HFFc6 (cell line): ENCODE measurements around the gene EQTN. TPM values are rescaled to one million over a fixed set of nuclear protein-coding genes. Genes with fewer than 3 reads are reported as not detected.

Source experiments
- DNase-seq: peaks from one replicate; pipeline ENCODE4 v3.0.0-alpha.2; 2018
- H3K27ac Mint-ChIP-seq: 2 replicates; pipeline ENCODE4 v1.8.0; 2020; ENCODE audit warnings: mild to moderate bottlenecking, mixed read lengths
- H3K27me3 Mint-ChIP-seq: 2 replicates; pipeline ENCODE4 v1.8.0; 2021; ENCODE audit warnings: mild to moderate bottlenecking, moderate library complexity, mixed read lengths; ENCODE audit not compliant: insufficient read depth
- H3K36me3 Mint-ChIP-seq: 2 replicates; pipeline ENCODE4 v1.8.0; 2021; ENCODE audit warnings: low read depth, mixed read lengths
- H3K4me1 Mint-ChIP-seq: 2 replicates; pipeline ENCODE4 v1.8.0; 2020; ENCODE audit warnings: low read depth, mixed read lengths
- H3K4me3 Mint-ChIP-seq: 2 replicates; pipeline ENCODE4 v1.8.0; 2020; ENCODE audit warnings: mild to moderate bottlenecking, moderate library complexity, mixed read lengths
- H3K9me3 Mint-ChIP-seq: 2 replicates; pipeline ENCODE4 v1.8.0; 2020; ENCODE audit warnings: mild to moderate bottlenecking, mixed read lengths
- total RNA-seq, 6 experiments: library from RNA; stranded (reverse); fragmentation: NEBNext Ultra II Directional; extraction: Animal tissue kit (Norgen Biotek cat#: 25700); gene quantifications; 2 replicates in 1 of 6; 3 replicates in 5 of 6; pipeline ENCODE4 v1.2.3, GENCODE V29; 2021
- TF ChIP-seq, protein P1 (sequence below): fragments of 200-600 bp; sonication (generic); IDR thresholded peaks from 2 replicates; pipeline ENCODE4 v1.5.0; 2021; ENCODE audit warnings: antibody characterized with exemption, mild to moderate bottlenecking

Gene EQTN
- total RNA-seq, 6 experiments from 2014 or later: not detected

DNA sequence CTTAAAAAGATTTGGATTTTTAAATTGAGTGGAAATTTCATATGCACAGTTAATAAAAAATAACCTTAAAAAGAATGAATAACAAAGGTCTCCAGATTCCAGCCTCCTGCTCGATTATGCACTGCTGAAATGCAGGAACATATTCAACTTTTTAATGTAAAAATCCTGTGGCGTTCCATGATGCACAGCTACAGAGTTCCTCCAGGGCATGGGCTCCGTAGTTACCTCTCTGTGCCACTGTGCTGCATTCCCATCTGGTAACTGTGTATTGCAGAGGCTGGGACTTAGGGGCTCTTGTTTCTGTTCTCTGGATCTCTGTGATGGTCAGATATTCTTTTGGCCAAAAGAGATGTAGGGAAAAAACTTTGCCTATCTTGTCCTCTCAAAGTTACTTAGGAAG is 31.5 kb upstream of the EQTN start:
- no peak for DNase-seq
- H3K4me3 Mint-ChIP-seq: no peak overlapping the region
- H3K27ac Mint-ChIP-seq: no peak overlapping the region
- TF ChIP-seq, protein P1, sequence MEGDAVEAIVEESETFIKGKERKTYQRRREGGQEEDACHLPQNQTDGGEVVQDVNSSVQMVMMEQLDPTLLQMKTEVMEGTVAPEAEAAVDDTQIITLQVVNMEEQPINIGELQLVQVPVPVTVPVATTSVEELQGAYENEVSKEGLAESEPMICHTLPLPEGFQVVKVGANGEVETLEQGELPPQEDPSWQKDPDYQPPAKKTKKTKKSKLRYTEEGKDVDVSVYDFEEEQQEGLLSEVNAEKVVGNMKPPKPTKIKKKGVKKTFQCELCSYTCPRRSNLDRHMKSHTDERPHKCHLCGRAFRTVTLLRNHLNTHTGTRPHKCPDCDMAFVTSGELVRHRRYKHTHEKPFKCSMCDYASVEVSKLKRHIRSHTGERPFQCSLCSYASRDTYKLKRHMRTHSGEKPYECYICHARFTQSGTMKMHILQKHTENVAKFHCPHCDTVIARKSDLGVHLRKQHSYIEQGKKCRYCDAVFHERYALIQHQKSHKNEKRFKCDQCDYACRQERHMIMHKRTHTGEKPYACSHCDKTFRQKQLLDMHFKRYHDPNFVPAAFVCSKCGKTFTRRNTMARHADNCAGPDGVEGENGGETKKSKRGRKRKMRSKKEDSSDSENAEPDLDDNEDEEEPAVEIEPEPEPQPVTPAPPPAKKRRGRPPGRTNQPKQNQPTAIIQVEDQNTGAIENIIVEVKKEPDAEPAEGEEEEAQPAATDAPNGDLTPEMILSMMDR: no peak
- H3K9me3 Mint-ChIP-seq: no peaks in the 10 kb centered on the region
- H3K27me3 Mint-ChIP-seq: peaks cover 12% of the 10 kb centered on the region
- no peaks in the 10 kb centered on the region for H3K4me1 Mint-ChIP-seq
- no peaks in the 10 kb centered on the region for H3K36me3 Mint-ChIP-seq

GRCh38 chr9:27311184-27311583 is 14.2 kb upstream of the EQTN start:
- Mint-ChIP-seq H3K36me3 (no peaks in the 10 kb centered on the region), H3K4me3 (no peak overlapping the region), H3K9me3 (no peaks in the 10 kb centered on the region), H3K27me3 (peaks cover 6% of the 10 kb centered on the region), H3K4me1 (no peaks in the 10 kb centered on the region), H3K27ac (no peak overlapping the region)
- TF ChIP-seq, protein P1: no peak
- DNase-seq: no peak

GRCh38 chr9:27310582-27310981 is 13.6 kb upstream of the EQTN start:
- no peak overlapping the region for H3K27ac Mint-ChIP-seq
- H3K36me3 Mint-ChIP-seq: no peaks in the 10 kb centered on the region
- TF ChIP-seq, protein P1: no peak
- H3K4me1 Mint-ChIP-seq: no peaks in the 10 kb centered on the region
- H3K9me3 Mint-ChIP-seq: no peaks in the 10 kb centered on the region
- H3K27me3 Mint-ChIP-seq: peaks cover 8% of the 10 kb centered on the region
- no peak overlapping the region for H3K4me3 Mint-ChIP-seq
- DNase-seq: no peak

DNA sequence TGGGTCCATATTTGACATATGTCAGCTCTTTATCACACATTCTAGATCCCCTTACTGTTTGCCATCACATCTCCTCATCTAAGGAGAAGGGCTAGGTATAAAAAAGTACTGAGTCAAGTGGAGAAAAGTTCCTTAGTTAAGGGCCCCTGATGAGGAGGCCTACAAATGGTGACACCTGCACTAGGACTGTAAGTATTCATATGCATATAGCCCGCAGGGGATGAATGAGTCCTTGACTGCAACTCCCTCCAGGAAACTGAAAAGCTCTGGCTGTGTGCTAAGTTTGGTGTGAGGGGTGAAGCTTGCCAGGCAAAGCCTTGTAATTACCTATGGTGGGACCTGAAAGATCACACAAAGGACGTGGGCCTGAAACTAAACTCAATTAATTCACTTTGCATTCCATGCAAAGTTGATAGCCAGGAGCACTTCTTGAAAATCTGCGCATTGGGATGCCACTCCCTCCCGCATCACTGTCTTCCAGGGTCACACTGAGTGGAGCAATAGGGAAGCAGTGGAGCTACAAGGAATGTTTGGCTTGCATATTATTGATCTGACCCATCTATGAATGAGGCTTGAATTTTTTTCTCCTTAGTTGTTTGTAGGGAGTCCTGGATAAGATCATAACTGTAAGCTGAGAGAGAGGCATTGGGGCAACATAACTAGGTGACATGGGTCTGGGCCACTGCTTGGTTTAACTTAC is 11.9 kb upstream of the EQTN start:
- no peaks in the 10 kb centered on the region for H3K36me3 Mint-ChIP-seq
- H3K9me3 Mint-ChIP-seq: no peaks in the 10 kb centered on the region
- TF ChIP-seq, protein P1: no peak

GRCh38 chr9:27304521-27304920 is 7.6 kb upstream of the EQTN start:
- H3K36me3 Mint-ChIP-seq: no peaks in the 10 kb centered on the region
- peaks cover 14% of the 10 kb centered on the region for H3K27me3 Mint-ChIP-seq
- H3K4me3 Mint-ChIP-seq: no peak overlapping the region
- H3K9me3 Mint-ChIP-seq: no peaks in the 10 kb centered on the region
- no peak for DNase-seq
- TF ChIP-seq, protein P1: no peak
- H3K4me1 Mint-ChIP-seq: peaks cover 8% of the 10 kb centered on the region
- no peak overlapping the region for H3K27ac Mint-ChIP-seq

More for the DNA sequence above, 11.9 kb upstream of the EQTN start:
- H3K27ac Mint-ChIP-seq: no peak overlapping the region
- peaks cover 9% of the 10 kb centered on the region for H3K27me3 Mint-ChIP-seq
- H3K4me1 Mint-ChIP-seq: no peaks in the 10 kb centered on the region
- H3K4me3 Mint-ChIP-seq: no peak overlapping the region
- no peak for DNase-seq
